ENCODE data around the gene TMPRSS13. TPM values are rescaled to one million over a fixed set of nuclear protein-coding genes. Genes with fewer than 3 reads are reported as not detected.

The TMPRSS13 gene
- total and polyA plus RNA-seq, 2 experiments from 2014 or later: 1.3 to 1.9 TPM

GRCh38 chr11:117879516-117880480 is 49.4 kb downstream of the TMPRSS13 start:
- Histone ChIP-seq H3K9me3 (ENCODE audit: low read depth) (no peaks in the 10 kb centered on the region), H2AFZ (no peak overlapping the region), H4K20me1 (ENCODE audit: insufficient read depth, poor library complexity, severe bottlenecking) (no peaks in the 10 kb centered on the region), H3K4me2 (no peak overlapping the region), H3K79me2 (no peaks in the 10 kb centered on the region), H3K4me3 (no peak overlapping the region), H3K4me1 (ENCODE audit: insufficient read depth) (peaks cover 24% of the 10 kb centered on the region), H3K27ac (no peak overlapping the region), H3K36me3 (replicated peaks; ENCODE audit: insufficient read depth, low read depth) (no peaks in the 10 kb centered on the region), H3K9me2 (replicated peaks; ENCODE audit: insufficient read depth) (no peaks in the 10 kb centered on the region), H3K27me3 (peaks cover 43% of the 10 kb centered on the region)
- DNase-seq (ENCODE audit: low spot score): no peak
- TF ChIP-seq EZH2phosphoT487 (IDR thresholded peaks at IDR 0.05; ENCODE audit: low read depth, severe bottlenecking, unreplicated experiment): no peak
- TF ChIP-seq, protein P1, sequence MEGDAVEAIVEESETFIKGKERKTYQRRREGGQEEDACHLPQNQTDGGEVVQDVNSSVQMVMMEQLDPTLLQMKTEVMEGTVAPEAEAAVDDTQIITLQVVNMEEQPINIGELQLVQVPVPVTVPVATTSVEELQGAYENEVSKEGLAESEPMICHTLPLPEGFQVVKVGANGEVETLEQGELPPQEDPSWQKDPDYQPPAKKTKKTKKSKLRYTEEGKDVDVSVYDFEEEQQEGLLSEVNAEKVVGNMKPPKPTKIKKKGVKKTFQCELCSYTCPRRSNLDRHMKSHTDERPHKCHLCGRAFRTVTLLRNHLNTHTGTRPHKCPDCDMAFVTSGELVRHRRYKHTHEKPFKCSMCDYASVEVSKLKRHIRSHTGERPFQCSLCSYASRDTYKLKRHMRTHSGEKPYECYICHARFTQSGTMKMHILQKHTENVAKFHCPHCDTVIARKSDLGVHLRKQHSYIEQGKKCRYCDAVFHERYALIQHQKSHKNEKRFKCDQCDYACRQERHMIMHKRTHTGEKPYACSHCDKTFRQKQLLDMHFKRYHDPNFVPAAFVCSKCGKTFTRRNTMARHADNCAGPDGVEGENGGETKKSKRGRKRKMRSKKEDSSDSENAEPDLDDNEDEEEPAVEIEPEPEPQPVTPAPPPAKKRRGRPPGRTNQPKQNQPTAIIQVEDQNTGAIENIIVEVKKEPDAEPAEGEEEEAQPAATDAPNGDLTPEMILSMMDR (IDR thresholded peaks at IDR 0.05; ENCODE audit: poor library complexity): no peak
- TF ChIP-seq EZH2 (IDR thresholded peaks at IDR 0.05; ENCODE audit: borderline replicate concordance): no peak
- WGBS (ENCODE audit: low lambda C conversion rate, missing lambda C conversion rate): 80% methylated on average over 11 of the region's 11 CpGs

GRCh38 chr11:117878939-117879475 is 50.2 kb downstream of the TMPRSS13 start:
- Histone ChIP-seq H3K79me2 (no peaks in the 10 kb centered on the region), H3K27me3 (peaks cover 48% of the 10 kb centered on the region), H3K36me3 (replicated peaks; ENCODE audit: insufficient read depth, low read depth) (no peaks in the 10 kb centered on the region), H3K9me3 (ENCODE audit: low read depth) (no peaks in the 10 kb centered on the region), H3K27ac (no peak overlapping the region), H3K4me3 (no peak overlapping the region), H3K9me2 (replicated peaks; ENCODE audit: insufficient read depth) (no peaks in the 10 kb centered on the region), H3K4me2 (no peak overlapping the region), H4K20me1 (ENCODE audit: insufficient read depth, poor library complexity, severe bottlenecking) (no peaks in the 10 kb centered on the region), H3K4me1 (ENCODE audit: insufficient read depth) (peaks cover 24% of the 10 kb centered on the region), H2AFZ (no peak overlapping the region)
- TF ChIP-seq EZH2 (IDR thresholded peaks at IDR 0.05; ENCODE audit: borderline replicate concordance): no peak
- no peak for TF ChIP-seq EZH2phosphoT487 (IDR thresholded peaks at IDR 0.05; ENCODE audit: low read depth, severe bottlenecking, unreplicated experiment)
- TF ChIP-seq, protein P1 (IDR thresholded peaks at IDR 0.05; ENCODE audit: poor library complexity): no peak
- no peak for DNase-seq (ENCODE audit: low spot score)
- 97% methylated on average over 3 of the region's 3 CpGs for WGBS (ENCODE audit: low lambda C conversion rate, missing lambda C conversion rate)

DNA sequence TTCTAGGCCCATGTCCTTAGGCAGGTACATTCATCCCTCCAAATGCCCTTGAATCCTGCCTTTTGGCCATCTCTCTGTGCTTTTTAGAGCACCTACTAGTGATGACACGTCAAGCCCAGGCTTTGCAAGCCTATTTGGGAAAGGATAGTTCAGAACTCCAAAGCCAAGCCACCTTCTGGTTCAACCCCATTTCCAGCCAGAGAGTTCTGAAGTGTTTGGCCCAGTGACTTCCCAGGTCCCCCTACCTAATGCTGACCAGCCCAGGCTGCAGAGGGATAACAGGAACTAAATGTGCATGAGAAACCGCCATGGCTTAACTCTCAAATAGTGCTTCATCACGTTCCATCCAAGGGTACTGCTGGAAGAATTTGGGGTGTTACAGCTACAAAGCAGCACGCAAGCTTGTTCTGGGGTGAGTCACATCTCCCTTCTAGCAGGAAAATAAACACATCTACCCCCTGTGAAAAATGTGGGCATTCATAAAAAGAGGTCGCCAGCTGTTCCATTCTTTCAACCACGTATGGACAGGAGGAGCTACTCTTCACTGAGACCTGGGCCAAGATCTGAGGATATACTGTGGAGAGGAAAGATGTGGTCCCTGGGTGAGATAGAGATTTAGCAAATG is 50.8 kb downstream of the TMPRSS13 start:
- no peak overlapping the region for H3K4me2 ChIP-seq
- TF ChIP-seq EZH2 (IDR thresholded peaks at IDR 0.05; ENCODE audit: borderline replicate concordance) (no peak), EZH2phosphoT487 (IDR thresholded peaks at IDR 0.05; ENCODE audit: low read depth, severe bottlenecking, unreplicated experiment) (no peak)
- TF ChIP-seq, protein P1 (IDR thresholded peaks at IDR 0.05; ENCODE audit: poor library complexity): no peak
- H4K20me1 ChIP-seq (ENCODE audit: insufficient read depth, poor library complexity, severe bottlenecking): no peaks in the 10 kb centered on the region
- peaks cover 52% of the 10 kb centered on the region for H3K27me3 ChIP-seq
- H3K79me2 ChIP-seq: no peaks in the 10 kb centered on the region
- no peaks in the 10 kb centered on the region for H3K9me3 ChIP-seq (ENCODE audit: low read depth)
- H3K9me2 ChIP-seq (replicated peaks; ENCODE audit: insufficient read depth): no peaks in the 10 kb centered on the region
- peaks cover 24% of the 10 kb centered on the region for H3K4me1 ChIP-seq (ENCODE audit: insufficient read depth)
- no peak overlapping the region for H3K27ac ChIP-seq
- H2AFZ ChIP-seq: no peak overlapping the region
- WGBS (ENCODE audit: low lambda C conversion rate, missing lambda C conversion rate): 89% methylated on average over 6 of the region's 6 CpGs
- no peak overlapping the region for H3K4me3 ChIP-seq
- no peak for DNase-seq (ENCODE audit: low spot score)
- H3K36me3 ChIP-seq (replicated peaks; ENCODE audit: insufficient read depth, low read depth): no peaks in the 10 kb centered on the region

Measured in hepatocyte (in vitro differentiated cells).